ENCODE results near the gene TMPO. TPM values are rescaled to one million over a fixed set of nuclear protein-coding genes. Genes with fewer than 3 reads are reported as not detected.

TMPO gene
- total RNA-seq, 1 experiment from 2014 or later: 176 TPM

GRCh38 chr12:98581101-98581500 lies 65.7 kb downstream of the TMPO start:
- no peak overlapping the region for H3K4me3 Mint-ChIP-seq

More at GRCh38 chr12:98581101-98581500, 65.7 kb downstream of the TMPO start:
- Mint-ChIP-seq H3K36me3 (no peaks in the 10 kb centered on the region), H3K27ac (no peak overlapping the region), H3K4me1 (no peaks in the 10 kb centered on the region), H3K9me3 (no peaks in the 10 kb centered on the region), H3K27me3 (ENCODE audit: low read depth) (no peaks in the 10 kb centered on the region)
- ChIA-PET POLR2A (interaction anchor here (0.7 kb wide), 1 partner anchor 12 kb away, joined by 3 read pairs; the partner anchor contains the start of gene SLC25A3), CTCF (interaction anchor here (0.8 to 1.6 kb wide), 2 partner anchors 9 to 14 kb away, joined by 4 to 9 read pairs; no protein-coding TSS in a partner anchor)
- no peak for ATAC-seq
- DNase-seq (ENCODE audit: low spot score): no peak
- TF ChIP-seq FOXK1 (CRISPR knock-in tag; IDR thresholded peaks at IDR 0.05) (no peak), ZNF263 (CRISPR knock-in tag; IDR thresholded peaks at IDR 0.05; ENCODE audit: low read depth) (no peak), SMAD4 (CRISPR knock-in tag; IDR thresholded peaks at IDR 0.05) (no peak), NFE2L1 (CRISPR knock-in tag; IDR thresholded peaks at IDR 0.05) (no peak), NFYB (CRISPR knock-in tag; conservative IDR thresholded peaks at IDR 0.05; ENCODE audit: low read depth) (no peak), EMX1 (CRISPR knock-in tag; IDR thresholded peaks at IDR 0.05) (no peak), ZNF416 (CRISPR knock-in tag; IDR thresholded peaks at IDR 0.05) (no peak), ZNF671 (CRISPR knock-in tag; IDR thresholded peaks at IDR 0.05) (no peak), GTF2I (CRISPR knock-in tag; conservative IDR thresholded peaks at IDR 0.05) (no peak), SP1 (CRISPR knock-in tag; conservative IDR thresholded peaks at IDR 0.05) (no peak), ZNF232 (CRISPR knock-in tag; IDR thresholded peaks at IDR 0.05) (no peak)
- TF ChIP-seq, protein P1, sequence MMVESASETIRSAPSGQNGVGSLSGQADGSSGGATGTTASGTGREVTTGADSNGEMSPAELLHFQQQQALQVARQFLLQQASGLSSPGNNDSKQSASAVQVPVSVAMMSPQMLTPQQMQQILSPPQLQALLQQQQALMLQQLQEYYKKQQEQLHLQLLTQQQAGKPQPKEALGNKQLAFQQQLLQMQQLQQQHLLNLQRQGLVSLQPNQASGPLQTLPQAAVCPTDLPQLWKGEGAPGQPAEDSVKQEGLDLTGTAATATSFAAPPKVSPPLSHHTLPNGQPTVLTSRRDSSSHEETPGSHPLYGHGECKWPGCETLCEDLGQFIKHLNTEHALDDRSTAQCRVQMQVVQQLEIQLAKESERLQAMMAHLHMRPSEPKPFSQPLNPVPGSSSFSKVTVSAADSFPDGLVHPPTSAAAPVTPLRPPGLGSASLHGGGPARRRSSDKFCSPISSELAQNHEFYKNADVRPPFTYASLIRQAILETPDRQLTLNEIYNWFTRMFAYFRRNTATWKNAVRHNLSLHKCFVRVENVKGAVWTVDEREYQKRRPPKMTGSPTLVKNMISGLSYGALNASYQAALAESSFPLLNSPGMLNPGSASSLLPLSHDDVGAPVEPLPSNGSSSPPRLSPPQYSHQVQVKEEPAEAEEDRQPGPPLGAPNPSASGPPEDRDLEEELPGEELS (CRISPR knock-in tag; IDR thresholded peaks at IDR 0.05): no peak
- TF ChIP-seq, protein P2, sequence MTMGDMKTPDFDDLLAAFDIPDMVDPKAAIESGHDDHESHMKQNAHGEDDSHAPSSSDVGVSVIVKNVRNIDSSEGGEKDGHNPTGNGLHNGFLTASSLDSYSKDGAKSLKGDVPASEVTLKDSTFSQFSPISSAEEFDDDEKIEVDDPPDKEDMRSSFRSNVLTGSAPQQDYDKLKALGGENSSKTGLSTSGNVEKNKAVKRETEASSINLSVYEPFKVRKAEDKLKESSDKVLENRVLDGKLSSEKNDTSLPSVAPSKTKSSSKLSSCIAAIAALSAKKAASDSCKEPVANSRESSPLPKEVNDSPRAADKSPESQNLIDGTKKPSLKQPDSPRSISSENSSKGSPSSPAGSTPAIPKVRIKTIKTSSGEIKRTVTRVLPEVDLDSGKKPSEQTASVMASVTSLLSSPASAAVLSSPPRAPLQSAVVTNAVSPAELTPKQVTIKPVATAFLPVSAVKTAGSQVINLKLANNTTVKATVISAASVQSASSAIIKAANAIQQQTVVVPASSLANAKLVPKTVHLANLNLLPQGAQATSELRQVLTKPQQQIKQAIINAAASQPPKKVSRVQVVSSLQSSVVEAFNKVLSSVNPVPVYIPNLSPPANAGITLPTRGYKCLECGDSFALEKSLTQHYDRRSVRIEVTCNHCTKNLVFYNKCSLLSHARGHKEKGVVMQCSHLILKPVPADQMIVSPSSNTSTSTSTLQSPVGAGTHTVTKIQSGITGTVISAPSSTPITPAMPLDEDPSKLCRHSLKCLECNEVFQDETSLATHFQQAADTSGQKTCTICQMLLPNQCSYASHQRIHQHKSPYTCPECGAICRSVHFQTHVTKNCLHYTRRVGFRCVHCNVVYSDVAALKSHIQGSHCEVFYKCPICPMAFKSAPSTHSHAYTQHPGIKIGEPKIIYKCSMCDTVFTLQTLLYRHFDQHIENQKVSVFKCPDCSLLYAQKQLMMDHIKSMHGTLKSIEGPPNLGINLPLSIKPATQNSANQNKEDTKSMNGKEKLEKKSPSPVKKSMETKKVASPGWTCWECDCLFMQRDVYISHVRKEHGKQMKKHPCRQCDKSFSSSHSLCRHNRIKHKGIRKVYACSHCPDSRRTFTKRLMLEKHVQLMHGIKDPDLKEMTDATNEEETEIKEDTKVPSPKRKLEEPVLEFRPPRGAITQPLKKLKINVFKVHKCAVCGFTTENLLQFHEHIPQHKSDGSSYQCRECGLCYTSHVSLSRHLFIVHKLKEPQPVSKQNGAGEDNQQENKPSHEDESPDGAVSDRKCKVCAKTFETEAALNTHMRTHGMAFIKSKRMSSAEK (CRISPR knock-in tag; IDR thresholded peaks at IDR 0.05; ENCODE audit: borderline replicate concordance): no peak
- TF ChIP-seq, protein P3, sequence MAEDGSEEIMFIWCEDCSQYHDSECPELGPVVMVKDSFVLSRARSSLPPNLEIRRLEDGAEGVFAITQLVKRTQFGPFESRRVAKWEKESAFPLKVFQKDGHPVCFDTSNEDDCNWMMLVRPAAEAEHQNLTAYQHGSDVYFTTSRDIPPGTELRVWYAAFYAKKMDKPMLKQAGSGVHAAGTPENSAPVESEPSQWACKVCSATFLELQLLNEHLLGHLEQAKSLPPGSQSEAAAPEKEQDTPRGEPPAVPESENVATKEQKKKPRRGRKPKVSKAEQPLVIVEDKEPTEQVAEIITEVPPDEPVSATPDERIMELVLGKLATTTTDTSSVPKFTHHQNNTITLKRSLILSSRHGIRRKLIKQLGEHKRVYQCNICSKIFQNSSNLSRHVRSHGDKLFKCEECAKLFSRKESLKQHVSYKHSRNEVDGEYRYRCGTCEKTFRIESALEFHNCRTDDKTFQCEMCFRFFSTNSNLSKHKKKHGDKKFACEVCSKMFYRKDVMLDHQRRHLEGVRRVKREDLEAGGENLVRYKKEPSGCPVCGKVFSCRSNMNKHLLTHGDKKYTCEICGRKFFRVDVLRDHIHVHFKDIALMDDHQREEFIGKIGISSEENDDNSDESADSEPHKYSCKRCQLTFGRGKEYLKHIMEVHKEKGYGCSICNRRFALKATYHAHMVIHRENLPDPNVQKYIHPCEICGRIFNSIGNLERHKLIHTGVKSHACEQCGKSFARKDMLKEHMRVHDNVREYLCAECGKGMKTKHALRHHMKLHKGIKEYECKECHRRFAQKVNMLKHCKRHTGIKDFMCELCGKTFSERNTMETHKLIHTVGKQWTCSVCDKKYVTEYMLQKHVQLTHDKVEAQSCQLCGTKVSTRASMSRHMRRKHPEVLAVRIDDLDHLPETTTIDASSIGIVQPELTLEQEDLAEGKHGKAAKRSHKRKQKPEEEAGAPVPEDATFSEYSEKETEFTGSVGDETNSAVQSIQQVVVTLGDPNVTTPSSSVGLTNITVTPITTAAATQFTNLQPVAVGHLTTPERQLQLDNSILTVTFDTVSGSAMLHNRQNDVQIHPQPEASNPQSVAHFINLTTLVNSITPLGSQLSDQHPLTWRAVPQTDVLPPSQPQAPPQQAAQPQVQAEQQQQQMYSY (CRISPR knock-in tag; IDR thresholded peaks at IDR 0.05): no peak
- TF ChIP-seq, protein P4, sequence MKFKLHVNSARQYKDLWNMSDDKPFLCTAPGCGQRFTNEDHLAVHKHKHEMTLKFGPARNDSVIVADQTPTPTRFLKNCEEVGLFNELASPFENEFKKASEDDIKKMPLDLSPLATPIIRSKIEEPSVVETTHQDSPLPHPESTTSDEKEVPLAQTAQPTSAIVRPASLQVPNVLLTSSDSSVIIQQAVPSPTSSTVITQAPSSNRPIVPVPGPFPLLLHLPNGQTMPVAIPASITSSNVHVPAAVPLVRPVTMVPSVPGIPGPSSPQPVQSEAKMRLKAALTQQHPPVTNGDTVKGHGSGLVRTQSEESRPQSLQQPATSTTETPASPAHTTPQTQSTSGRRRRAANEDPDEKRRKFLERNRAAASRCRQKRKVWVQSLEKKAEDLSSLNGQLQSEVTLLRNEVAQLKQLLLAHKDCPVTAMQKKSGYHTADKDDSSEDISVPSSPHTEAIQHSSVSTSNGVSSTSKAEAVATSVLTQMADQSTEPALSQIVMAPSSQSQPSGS (CRISPR knock-in tag; IDR thresholded peaks at IDR 0.05; ENCODE audit: borderline replicate concordance, low read depth): no peak

All from WTC11 (cell line).